GM19397 (cell line): ENCODE measurements around the gene MAP3K6.

Experiments used
- ATAC-seq: cut with Tn5 transposase; IDR thresholded peaks from one replicate; pipeline ENCODE4 v1.9.1; 2021; ENCODE audit warnings: mild to moderate bottlenecking, moderate library complexity; ENCODE audit not compliant: unreplicated experiment

MAP3K6 gene

DNA sequence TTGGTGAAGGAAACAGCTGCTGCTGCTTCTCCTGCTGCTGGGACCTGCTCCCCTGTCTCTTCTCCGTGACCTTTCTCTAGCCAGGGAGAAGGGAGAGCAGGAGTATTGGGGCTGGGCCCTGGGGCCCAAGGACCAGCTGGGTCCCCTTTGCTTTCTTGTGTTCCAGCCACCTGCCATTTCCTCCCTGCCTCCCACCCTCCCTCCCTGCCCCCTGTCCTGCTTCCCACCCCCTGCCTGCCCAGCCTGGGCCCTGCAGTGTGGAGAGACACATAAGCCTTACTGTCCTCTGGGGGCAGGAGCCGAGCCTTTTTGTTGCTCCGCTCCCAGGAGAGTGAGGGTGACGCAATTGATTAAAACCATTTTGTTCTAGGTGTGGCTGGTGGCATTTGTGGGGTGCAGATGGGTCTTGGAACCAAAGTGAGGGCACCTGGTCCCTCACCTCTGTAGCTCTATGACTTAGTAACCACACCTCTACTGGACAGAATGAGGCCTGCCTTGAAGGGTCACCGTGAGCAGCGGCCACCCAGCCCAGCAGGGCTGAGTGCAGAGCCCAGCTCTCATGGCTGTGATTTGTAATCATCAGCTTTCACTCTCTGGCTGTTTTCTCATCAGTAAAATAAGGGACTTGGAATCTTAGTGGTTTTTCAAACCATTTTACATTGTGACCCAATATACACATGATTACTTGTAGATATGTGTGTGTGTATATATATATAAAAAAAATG lies 58.7 kb downstream of the MAP3K6 start:
- no peak for ATAC-seq

GRCh38 chr1:27306892-27307761 lies 59.6 kb downstream of the MAP3K6 start:
- ATAC-seq, result no peak

DNA sequence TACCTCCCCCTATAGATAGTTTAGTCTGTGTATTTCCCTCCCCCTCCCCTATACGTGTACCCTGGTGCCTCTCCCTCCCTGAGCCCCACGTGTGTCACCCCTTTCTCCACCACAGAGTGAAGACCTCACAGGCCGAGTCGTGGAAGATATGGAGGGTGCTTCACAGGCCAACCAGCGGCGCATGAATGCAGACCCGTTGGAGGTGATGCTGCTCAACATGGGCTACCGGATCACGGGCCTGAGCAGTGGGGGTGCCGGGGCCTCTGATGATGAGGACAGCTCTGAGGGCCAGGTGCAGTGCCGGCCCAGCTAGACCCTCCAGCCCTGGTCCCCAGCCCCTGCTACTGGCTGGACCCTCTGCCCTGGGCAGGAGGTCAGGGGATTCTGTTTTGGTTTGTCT lies 60.7 kb downstream of the MAP3K6 start:
- no peak for ATAC-seq
